COLO829 (cell line): ENCODE data around the gene ABCB11.
A peak's percentile ranks its signal among the peaks of the same experiment; 100 is the strongest.

Source experiments
- DNase-seq: peaks from one replicate; pipeline ENCODE4 v3.0.0; 2012; ENCODE audit warnings: low spot score

Gene ABCB11

DNA sequence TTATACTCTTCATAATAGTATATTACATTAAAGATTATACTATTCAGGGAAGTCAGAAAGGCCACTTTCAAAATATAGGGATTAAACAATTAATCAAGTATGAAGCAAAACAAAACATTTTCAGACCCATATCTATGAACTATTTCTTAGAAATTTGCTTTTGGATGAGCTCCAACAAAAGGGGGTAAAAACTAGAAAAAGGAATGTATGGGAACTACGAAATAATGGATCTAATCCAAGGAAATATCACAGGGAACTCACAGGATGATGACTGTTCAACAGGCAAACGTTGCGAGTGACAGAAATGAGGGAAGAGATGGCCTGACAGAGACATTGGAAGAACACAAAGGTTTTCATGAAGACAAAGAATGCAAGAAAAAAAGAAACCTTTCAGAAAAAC is 102.1 kb downstream of the ABCB11 start:
- no peak for DNase-seq

DNA sequence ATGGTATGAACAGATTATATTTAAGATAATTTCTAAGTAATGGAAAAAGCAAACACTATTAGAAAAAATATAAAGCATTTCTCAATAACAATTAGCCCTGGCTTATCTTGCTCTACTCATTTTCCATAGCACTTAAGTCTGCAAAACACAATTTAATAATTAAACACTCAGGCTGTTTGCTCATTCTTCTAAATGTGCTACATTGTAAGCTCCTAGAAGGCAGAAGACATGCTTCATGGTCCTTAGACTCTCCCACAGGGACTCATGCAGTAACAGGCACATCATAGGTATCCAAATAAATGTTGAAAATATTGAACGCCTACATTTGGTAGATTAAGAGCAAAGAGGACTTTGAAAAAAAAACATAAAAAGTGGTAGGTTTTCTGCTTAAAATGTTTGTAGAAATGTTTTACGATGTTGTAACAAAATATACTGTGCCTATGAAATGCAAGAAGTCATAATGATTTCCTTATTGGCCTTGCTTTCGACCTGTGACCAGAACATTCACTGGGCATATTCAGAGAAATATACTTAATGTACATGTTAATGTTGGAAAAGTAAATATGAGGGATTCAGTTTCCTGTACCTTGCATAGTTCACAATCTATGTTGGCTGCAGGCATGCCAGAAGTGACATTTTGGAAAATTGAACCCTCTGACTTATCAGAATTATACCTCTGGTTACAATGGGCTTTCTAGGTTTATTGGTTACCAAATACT is 102.9 kb downstream of the ABCB11 start:
- DNase-seq, result no peak

DNA sequence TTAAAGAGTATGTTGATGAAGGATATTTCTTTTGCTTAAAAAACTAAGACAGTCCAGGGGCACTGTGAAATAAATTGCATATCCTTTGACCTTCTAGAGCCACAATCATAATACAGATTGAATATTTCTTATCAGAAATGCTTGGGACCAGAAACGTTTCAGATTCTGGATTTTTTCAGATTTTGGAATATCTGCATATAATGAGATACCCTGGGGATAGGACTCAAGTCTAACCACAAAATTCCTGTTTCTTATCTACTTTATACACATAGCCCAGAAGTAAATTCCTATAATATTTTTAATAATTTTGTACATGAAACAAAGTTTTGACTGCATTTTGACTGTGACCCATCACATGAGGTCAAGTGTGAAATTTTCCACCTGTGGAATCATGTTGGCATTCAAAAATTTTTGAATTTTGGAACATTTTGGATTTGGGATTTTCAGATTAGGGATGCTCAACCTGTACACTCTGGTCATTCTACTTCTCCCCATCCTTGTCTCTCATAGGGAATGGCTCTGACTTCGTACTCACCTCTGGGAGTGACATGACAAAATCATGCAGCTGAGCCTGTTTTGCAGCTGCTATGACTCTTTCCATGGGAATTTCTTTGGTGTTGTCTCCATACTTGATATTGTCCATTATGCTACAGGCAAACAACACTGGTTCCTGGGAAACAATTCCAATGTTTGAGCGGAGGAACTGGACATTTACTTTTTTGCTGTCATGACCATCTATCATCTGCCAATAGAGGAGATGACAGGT is 104.3 kb downstream of the ABCB11 start:
- DNase-seq, result no peak

DNA sequence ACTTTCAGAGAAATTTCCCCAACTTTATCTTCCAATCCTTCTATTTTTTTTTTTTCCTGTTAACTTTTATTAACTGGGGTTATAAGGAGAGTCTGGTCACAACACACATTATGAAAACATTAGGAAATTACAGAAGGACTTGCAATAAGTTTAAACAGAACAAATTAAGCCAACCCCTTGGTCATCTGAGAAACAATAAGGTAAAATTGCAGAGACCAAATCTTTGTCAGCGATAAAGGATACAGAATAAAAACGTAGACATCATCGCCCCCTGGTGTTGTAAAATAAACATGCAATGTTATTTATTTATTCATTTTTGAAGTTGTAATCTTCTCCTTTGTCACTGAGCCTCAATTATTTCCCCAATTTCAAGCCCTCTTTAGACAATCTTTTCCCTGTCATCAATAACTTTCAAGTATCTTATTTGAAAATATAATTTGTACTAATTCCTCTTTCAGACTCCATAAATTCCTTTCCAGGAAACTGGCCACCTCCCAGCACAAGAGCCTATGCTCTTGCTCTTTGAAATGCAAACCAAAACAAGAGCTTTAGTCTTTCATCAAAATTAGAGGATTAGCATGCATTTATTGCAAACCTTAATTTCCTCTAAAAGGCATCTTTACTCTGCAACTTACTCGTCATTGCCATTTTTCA is 110.5 kb downstream of the ABCB11 start:
- DNase-seq, result peak; percentile 17

DNA sequence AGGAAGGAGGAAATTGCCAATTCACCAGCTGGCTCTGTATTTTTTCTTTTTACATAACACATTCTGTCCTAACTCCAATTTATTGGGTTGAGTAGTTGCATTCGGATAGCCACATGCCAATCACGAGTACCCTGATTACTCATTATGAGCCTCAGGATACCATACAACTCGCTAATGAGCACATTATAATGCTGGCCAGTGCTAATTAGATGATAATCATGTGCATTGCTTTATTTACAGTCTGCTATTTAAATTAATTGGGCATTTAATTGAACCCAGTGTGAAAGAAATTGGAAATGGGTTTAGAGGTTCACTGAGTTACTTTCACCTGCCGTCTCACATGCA is 114.8 kb downstream of the ABCB11 start:
- DNase-seq, result no peak

DNA sequence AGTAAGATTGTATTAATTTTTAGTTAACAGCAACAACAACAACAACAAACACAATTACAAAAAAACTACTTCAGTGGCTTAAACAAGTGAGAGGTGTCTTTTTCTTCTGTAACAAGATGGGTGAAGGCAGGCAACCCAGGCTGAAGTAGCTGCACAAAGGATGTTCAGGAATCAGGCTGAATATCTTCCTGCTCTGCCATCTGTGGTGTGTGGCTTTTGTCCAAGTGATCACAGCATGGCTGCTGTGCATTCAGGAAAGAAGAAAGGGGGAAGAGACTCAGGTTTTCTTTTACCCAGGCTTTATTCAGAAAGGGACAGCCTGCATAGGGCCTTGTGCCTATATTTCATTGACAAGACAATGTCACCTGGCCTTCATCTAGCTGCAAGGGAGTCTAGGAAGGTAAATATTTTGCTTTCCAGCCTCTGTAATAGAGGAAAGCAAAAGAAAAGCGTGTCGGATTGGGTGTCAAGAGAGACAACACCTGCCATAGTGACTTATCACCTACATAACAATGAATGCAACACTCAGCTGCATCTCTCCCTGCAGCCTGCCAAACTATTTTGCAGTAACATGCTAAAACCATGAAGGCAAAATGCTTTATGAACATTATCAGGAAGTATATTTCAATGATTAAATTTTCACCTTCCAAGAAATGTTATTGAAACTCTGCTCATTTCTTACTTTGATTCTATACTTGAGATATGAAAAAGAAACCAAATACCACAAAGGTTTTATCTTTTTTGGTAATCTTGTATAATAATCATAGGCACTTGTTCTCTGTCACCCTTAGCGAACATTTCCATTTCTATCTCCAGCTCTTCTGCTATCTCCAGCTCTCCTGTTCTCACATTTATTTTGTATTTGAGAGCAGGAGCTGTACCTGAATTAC is 115.4 kb downstream of the ABCB11 start:
- DNase-seq, result no peak

DNA sequence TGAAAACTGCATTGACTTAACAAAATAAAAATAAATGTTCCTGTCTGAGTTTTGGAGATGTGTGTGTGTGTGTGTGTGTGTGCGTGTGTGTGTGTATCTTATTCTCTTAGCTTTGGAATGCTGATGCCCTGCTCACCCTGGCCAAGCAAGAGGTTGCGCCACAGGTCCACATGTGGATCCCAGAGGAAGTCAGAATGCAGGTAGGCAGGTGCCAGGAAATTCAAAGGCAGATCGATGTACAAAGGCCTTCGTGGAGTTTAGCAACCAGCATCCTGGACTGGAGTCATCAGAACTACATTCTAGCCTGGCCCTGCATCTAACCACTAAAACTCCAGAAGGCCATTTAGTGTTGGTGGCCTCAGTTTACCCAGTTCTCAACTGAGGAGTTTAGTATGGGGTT is 117.6 kb downstream of the ABCB11 start:
- no peak for DNase-seq

DNA sequence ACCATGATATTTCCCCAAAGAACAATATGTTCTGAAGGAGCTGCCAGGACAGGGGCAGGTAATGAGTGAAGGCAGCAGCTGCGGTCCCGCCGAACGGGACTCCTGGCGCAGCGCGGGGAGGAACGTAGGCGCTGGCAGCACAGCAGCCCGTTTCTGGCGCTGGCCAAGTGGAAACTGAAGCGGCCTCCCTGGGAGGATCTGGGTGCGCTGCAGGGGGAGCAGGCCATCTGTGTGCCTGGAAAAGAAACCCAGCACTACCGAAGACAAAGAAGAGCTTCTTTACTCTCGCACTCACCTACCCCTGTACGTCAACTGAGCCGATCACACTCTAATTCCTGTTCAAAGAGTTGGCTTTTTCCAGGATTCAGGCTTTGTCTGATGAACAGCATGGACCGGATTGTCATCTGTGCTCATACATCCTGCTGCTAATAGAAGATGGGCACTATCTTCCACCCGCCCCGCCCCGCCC is 118.2 kb downstream of the ABCB11 start:
- peak; percentile 11 for DNase-seq

GRCh38 chr2:168912466-168912865 is 118.7 kb downstream of the ABCB11 start:
- no peak for DNase-seq

- no peak for DNase-seq
Measured at GRCh38 chr2:168910330-168910729, 120.8 kb downstream of the ABCB11 start.

GRCh38 chr2:168907940-168908662 is 123.0 kb downstream of the ABCB11 start:
- no peak for DNase-seq

DNA sequence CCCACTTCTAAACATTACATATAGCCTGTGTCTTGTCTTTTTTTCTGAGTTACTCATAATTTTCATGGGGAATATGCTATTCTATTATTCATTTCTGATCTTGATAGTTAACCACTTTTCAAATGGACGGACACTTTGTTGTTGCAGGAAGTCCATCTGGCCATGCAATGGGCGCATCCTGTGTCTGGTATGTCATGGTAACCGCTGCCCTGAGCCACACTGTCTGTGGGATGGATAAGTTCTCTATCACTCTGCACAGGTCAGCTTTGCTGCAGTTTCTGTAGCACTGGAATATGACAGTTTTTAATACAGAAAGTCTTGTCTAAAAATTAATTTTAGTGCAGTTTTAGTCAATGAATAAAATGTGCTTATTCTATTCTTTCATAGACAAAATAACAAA is 126.8 kb downstream of the ABCB11 start:
- DNase-seq, result no peak

DNA sequence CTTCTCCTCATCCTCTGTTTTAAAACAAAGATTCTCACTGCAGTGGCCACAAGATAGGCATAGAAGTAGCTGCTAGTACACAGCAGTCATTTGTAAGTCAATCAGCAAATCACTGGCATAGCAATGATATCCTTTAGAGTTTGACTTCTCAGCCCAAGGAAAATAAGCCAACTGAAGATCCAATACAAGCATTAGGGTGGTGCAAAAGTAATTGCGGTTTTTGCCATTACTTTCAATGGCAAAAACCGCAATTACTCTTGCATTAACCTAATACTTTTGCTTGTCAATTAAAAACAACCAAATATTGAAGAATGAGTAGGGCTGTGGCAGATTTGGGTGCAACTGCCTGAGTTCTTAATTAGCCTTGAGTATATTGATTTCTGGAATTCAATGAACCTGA is 127.2 kb downstream of the ABCB11 start:
- no peak for DNase-seq

DNA sequence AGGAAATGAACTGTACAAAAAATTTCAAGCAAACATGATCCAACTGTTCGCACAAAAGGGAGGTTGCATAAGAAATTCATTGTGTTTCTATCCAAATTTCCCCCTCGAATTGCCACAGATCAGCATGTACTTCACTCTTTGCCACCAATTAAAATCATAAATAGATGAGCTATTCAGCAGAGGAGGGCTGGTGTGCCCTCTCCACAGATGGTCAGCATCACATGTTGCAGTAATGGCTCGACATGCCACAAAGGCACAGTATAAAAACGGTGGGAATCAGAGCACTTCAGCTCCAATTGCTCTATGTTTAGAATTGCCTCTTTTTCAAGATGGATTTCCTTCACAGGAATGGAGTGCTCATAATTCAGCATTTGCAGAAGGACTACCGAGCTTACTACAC is 130.1 kb downstream of the ABCB11 start, which contains the start of gene G6PC2:
Gene G6PC2, plus strand, starts transcription at position 289 of the 400 bp plus-strand sequence. Its CDS starts 41 bp downstream, at position 330.
- DNase-seq, result no peak

- DNase-seq, result no peak
Measured at GRCh38 chr2:168897449-168897848, 133.7 kb downstream of the ABCB11 start.

GRCh38 chr2:168896783-168897182 is 134.3 kb downstream of the ABCB11 start:
- DNase-seq, result no peak

DNA sequence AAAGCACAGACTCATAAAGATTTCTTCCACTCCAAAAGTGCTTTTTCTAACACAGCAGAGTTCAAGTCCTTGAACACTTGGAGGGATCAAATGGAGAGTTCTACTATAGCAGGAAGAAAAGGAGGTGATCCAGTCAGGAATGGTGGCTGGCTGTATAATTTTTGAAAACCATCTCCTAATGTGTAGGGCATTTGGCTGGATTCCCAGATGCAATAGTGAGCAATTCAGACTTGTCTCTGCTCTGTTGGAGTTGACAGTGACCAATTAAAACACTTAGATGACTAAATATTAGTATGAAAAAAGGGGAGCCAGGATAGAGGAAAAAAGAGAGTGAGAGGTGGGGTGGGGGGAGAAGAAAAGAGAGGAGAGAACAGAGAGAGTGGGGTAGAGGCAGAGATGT is 135.4 kb downstream of the ABCB11 start:
- no peak for DNase-seq

DNA sequence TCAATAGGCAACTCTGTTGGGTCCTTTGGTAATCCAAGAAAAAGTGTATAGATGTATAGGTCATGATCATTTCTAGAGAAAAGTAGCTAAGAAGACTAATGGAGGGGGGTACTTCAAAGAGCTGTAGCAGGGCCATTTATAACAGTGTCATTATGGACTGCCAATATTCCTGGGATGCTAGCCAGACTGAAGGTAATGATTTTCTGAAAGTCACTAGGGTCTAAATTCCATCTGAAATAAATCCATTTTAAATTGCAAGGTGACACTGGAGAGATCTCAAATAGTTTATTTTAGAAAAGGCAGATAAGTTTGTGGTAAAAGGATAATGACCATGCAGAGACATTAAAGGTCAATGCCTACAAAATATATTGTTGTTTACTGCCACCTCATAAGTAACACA is 136.4 kb downstream of the ABCB11 start:
- DNase-seq, result no peak

DNA sequence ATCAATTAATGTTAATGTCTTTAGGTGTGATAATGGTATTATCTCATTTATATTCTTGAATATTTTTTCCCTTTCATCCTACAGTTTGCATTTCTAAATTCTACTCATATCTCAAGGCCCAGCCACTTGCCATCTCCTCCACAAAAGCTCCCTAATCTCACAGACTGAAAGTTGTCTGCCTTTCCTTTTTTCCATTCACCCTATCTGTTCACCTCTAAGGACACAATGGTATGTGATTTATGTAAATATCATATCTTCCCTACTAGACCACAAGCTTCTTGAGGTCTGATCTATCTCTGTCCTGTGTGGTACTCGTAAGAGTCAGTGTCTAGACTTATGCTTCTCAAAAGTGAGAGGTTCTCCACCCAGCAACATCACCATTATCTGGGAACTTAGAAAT is 137.0 kb downstream of the ABCB11 start:
- DNase-seq, result no peak

DNA sequence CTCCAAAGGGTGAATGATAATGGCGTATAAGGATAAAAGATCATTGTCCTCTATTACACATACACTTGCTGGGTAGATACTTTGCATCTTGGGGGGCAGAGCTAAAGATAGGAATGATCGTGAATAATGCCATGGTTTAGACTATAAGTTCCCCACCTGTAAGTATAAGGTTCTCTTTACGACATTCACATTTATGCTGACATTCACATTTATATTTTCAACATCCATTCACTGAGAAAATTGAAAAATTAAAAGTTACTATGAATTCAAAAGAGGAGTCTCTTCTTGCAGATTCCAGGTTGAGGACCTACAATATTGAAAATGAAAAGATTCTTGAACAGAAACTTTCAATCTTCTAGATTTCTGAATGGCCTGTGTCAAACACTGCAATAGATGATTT is 138.8 kb downstream of the ABCB11 start:
- DNase-seq, result no peak
